Measurements from ENCODE around the gene ADAR.
A peak's percentile ranks its signal among the peaks of the same experiment; 100 is the strongest.

ADAR gene

DNA sequence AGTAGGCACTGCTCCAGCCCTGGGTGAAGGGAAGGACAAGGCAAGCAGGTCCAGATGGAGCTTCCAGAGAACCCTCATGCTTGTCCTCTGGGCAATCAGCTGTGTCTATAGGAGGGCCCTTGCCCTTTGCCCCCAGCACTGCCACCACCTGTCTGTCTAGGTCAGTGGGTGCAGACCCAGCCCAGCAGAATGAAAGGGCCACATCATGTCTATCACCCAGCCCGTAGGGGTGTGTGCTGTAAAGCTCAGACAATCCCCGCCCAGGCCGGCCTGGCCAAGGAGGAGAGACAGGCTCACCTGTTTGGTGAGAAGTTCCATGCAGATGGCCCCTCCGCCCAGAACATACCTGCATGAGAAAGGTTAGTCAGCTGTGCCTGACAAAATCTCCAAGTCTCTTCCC lies 56.5 kb downstream of the ADAR start:
- no peak overlapping the region for H3K4me3 ChIP-seq
- H3K36me3 ChIP-seq (ENCODE audit: insufficient read depth, low read length), result peaks cover 70% of the 10 kb centered on the region
- H3K9me3 ChIP-seq (ENCODE audit: low read depth, low read length), result no peaks in the 10 kb centered on the region
- no peak overlapping the region for H3K27ac ChIP-seq
- DNase-seq (ENCODE audit: low read depth, low spot score), result no peak
- no peak for TF ChIP-seq EZH2 (IDR thresholded peaks at IDR 0.05)
- TF ChIP-seq POLR2AphosphoS5 (IDR thresholded peaks at IDR 0.05; ENCODE audit: borderline replicate concordance, low read depth, low read length), result no peak
- TF ChIP-seq FOXP2 (optimal IDR thresholded peaks at IDR 0.05; ENCODE audit: control extremely low read depth, extremely low read length, insufficient read depth), result no peak
- no peak overlapping the region for H3K9ac ChIP-seq (ENCODE audit: insufficient read length)

DNA sequence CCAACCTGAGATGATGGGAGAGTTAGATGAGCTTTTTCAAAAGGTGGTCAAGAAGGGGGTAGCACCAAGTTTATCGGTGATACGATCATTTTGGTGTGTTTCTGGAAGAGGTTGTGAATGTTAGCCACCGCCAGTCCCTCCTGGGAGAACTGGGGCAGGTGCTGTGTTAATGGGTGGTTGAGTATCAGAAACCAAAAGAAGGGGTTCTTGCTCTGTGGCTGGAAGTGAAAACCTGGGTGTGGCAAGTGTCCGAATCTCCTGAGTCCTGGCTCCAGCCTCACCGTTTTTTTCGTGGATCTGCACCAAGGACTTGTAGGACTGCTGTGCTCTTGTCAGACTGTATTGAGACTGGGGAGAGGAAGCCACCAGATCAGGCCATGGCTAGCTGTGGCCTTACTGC lies 57.3 kb downstream of the ADAR start:
- no peak for DNase-seq (ENCODE audit: low read depth, low spot score)
- Histone ChIP-seq H3K9me3 (ENCODE audit: low read depth, low read length) (no peaks in the 10 kb centered on the region), H3K9ac (ENCODE audit: insufficient read length) (no peak overlapping the region), H3K36me3 (ENCODE audit: insufficient read depth, low read length) (peaks cover 68% of the 10 kb centered on the region), H3K4me3 (no peak overlapping the region), H3K27ac (no peak overlapping the region)
- TF ChIP-seq FOXP2 (optimal IDR thresholded peaks at IDR 0.05; ENCODE audit: control extremely low read depth, extremely low read length, insufficient read depth) (no peak), POLR2AphosphoS5 (IDR thresholded peaks at IDR 0.05; ENCODE audit: borderline replicate concordance, low read depth, low read length) (no peak), EZH2 (IDR thresholded peaks at IDR 0.05) (no peak)

DNA sequence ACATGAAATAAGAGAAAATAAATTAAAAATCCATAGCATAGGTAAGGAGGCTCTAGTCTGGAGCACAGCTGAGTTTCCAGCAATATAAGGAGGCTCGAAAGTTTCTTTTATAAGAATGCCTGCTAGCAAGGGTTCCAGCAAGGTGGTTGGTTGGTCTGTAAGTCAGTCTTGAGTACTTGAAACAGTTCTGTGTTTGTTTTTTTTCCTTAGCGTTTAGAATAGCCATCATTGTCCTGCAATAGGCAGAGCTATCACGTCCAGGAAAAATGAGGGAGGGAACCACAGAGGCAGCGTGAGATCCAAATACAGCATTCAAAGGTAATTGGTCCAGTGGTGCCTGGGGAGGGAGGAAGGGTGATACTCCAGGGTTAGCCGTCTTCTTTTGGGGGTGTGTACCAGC lies 57.9 kb downstream of the ADAR start:
- H3K9me3 ChIP-seq (ENCODE audit: low read depth, low read length), result no peaks in the 10 kb centered on the region
- peaks cover 62% of the 10 kb centered on the region for H3K36me3 ChIP-seq (ENCODE audit: insufficient read depth, low read length)
- TF ChIP-seq FOXP2 (optimal IDR thresholded peaks at IDR 0.05; ENCODE audit: control extremely low read depth, extremely low read length, insufficient read depth), result no peak
- TF ChIP-seq EZH2 (IDR thresholded peaks at IDR 0.05), result no peak
- no peak for TF ChIP-seq POLR2AphosphoS5 (IDR thresholded peaks at IDR 0.05; ENCODE audit: borderline replicate concordance, low read depth, low read length)
- no peak for DNase-seq (ENCODE audit: low read depth, low spot score)
- no peak overlapping the region for H3K27ac ChIP-seq
- no peak overlapping the region for H3K9ac ChIP-seq (ENCODE audit: insufficient read length)
- H3K4me3 ChIP-seq, result no peak overlapping the region

DNA sequence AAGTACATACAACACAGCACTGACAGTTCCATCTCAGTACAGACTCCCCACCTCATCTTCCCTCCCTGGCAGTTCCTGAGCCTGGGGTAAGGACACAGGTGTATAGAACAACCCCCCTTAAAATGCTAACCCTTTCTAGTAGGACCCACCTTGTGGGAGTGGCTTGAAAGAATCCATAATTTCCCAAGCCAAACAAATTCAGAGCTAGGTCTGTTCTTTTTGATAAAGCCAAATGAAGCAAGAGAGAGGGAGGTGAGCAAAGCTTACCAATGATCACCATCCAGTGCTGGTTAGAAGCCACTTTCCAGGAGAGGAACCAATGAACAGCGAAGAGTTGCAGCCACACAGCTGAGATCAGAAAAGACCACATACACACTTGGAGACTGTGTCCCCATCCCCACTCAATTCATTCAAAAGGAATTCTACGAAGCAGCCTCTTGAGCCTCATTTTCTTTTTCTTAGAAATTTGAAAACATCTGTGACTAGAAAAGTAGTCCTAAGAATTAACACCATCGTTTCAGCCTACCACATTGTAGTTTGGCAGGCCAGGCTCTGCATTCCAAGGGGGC lies 58.7 kb downstream of the ADAR start:
- DNase-seq (ENCODE audit: low read depth, low spot score), result no peak
- Histone ChIP-seq H3K9ac (ENCODE audit: insufficient read length) (no peak overlapping the region), H3K9me3 (ENCODE audit: low read depth, low read length) (no peaks in the 10 kb centered on the region), H3K27ac (peak overlapping the region; percentile 88; the same call in 1 of the 2 replicates), H3K36me3 (ENCODE audit: insufficient read depth, low read length) (peaks cover 54% of the 10 kb centered on the region), H3K4me3 (no peak overlapping the region; the same call in 1 of the 2 replicates)
- TF ChIP-seq POLR2AphosphoS5 (IDR thresholded peaks at IDR 0.05; ENCODE audit: borderline replicate concordance, low read depth, low read length) (no peak; the same call in 1 of the 2 replicates), EZH2 (IDR thresholded peaks at IDR 0.05) (no peak), FOXP2 (optimal IDR thresholded peaks at IDR 0.05; ENCODE audit: control extremely low read depth, extremely low read length, insufficient read depth) (no peak)

DNA sequence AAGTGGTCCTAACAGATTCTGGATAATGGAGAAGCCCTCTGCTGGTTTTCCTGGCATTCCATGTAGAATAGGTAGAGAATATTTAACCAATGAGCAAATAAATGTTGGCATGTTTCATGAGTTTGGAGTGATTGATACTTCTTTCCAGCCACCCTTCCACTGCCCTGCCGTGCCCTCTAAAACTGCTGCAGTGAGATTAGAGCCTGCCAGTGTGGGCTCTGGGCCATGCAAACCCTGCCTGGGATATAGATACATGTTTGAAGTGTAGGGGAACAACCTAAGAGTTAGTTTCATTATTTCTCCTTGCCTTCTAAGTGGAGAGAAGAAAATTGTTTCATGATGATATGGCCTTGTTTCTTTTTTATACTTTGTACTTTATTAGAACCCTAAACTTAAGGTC lies 60.0 kb downstream of the ADAR start:
- Histone ChIP-seq H3K9me3 (ENCODE audit: low read depth, low read length) (no peaks in the 10 kb centered on the region), H3K36me3 (ENCODE audit: insufficient read depth, low read length) (peaks cover 42% of the 10 kb centered on the region), H3K9ac (ENCODE audit: insufficient read length) (peak overlapping the region; percentile 45), H3K4me3 (no peak overlapping the region), H3K27ac (peak overlapping the region; percentile 88)
- TF ChIP-seq POLR2AphosphoS5 (IDR thresholded peaks at IDR 0.05; ENCODE audit: borderline replicate concordance, low read depth, low read length) (no peak), FOXP2 (optimal IDR thresholded peaks at IDR 0.05; ENCODE audit: control extremely low read depth, extremely low read length, insufficient read depth) (no peak), EZH2 (IDR thresholded peaks at IDR 0.05) (no peak)
- no peak for DNase-seq (ENCODE audit: low read depth, low spot score)

- TF ChIP-seq POLR2AphosphoS5 (IDR thresholded peaks at IDR 0.05; ENCODE audit: borderline replicate concordance, low read depth, low read length) (no peak), EZH2 (IDR thresholded peaks at IDR 0.05) (no peak), FOXP2 (optimal IDR thresholded peaks at IDR 0.05; ENCODE audit: control extremely low read depth, extremely low read length, insufficient read depth) (no peak)
- Histone ChIP-seq H3K36me3 (ENCODE audit: insufficient read depth, low read length) (peaks cover 34% of the 10 kb centered on the region), H3K27ac (peak overlapping the region; percentile 88), H3K9me3 (ENCODE audit: low read depth, low read length) (no peaks in the 10 kb centered on the region), H3K9ac (ENCODE audit: insufficient read length) (no peak overlapping the region), H3K4me3 (no peak overlapping the region)
- no peak for DNase-seq (ENCODE audit: low read depth, low spot score)
These were observed 60.8 kb downstream of the ADAR start for GRCh38 chr1:154547105-154547732.

DNA sequence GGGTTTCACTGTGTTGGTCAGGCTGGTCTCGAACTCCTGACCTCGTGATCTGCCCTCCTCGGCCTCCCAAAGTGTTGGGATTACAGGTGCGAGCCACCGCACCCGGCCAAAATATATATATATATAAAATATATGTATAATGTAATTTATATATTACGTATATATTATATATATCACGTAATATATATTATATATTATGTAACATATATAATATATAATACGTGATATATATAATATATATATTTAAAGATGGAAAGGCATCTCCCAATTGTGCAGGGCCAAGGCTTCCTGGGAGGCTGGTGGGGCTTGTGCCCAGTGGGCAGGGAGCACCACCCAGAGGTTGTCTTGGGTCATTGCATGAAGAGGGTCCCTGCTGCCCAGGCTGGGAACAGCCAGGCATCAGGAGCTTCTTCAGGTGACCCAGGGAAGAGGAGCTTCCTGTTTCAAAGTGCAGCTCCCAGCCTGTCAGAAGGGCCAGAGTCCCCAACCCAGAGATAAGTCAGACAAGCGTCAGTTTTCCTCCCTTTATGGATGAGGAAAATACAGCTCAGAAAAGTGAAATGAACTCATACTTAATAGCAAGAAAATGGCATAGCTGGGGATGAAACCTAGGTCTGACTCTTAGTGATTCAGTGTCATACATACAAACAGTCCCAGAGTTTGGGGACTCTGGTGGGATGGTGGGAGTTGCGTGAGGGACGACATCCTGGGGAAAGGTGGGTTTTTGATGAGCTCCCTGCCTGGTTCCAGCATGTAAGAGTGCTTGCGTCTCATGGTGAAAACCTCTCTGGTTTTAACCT lies 61.5 kb downstream of the ADAR start:
- Histone ChIP-seq H3K27ac (no peak overlapping the region), H3K36me3 (ENCODE audit: insufficient read depth, low read length) (peaks cover 26% of the 10 kb centered on the region), H3K9ac (ENCODE audit: insufficient read length) (no peak overlapping the region), H3K9me3 (ENCODE audit: low read depth, low read length) (no peaks in the 10 kb centered on the region), H3K4me3 (no peak overlapping the region)
- peak; percentile 8 for DNase-seq (ENCODE audit: low read depth, low spot score)
- TF ChIP-seq EZH2 (IDR thresholded peaks at IDR 0.05), result no peak
- no peak for TF ChIP-seq POLR2AphosphoS5 (IDR thresholded peaks at IDR 0.05; ENCODE audit: borderline replicate concordance, low read depth, low read length)
- TF ChIP-seq FOXP2 (optimal IDR thresholded peaks at IDR 0.05; ENCODE audit: control extremely low read depth, extremely low read length, insufficient read depth), result no peak

DNA sequence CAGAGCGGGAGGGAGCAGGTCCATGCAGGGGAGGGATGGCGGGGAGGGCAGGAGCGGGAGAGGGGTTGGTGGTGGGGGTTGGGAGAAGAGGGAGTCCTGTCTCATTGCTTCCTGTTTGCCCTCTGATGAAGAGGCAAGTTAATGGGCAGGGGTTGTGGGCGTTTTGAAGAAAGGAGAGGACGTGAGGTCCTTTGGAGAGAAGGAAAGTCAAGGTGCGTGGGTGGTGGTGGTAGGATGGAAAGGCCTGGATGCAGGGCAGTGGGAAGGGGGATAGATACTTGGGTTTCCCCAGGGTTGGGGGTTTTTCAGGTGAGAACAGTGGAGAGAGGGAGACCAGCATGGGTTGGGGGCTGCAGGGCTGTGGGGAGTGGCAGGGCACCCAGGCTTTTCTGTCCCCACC lies 66.8 kb downstream of the ADAR start:
- no peaks in the 10 kb centered on the region for H3K36me3 ChIP-seq (ENCODE audit: insufficient read depth, low read length)
- no peaks in the 10 kb centered on the region for H3K9me3 ChIP-seq (ENCODE audit: low read depth, low read length)
- no peak for DNase-seq (ENCODE audit: low read depth, low spot score)
- H3K9ac ChIP-seq (ENCODE audit: insufficient read length), result no peak overlapping the region
- TF ChIP-seq FOXP2 (optimal IDR thresholded peaks at IDR 0.05; ENCODE audit: control extremely low read depth, extremely low read length, insufficient read depth), result no peak
- no peak for TF ChIP-seq POLR2AphosphoS5 (IDR thresholded peaks at IDR 0.05; ENCODE audit: borderline replicate concordance, low read depth, low read length)
- no peak for TF ChIP-seq EZH2 (IDR thresholded peaks at IDR 0.05)
- no peak overlapping the region for H3K4me3 ChIP-seq
- no peak overlapping the region for H3K27ac ChIP-seq
